Measurements from ENCODE around the gene LIMD2.

- TF ChIP-seq, protein P1, sequence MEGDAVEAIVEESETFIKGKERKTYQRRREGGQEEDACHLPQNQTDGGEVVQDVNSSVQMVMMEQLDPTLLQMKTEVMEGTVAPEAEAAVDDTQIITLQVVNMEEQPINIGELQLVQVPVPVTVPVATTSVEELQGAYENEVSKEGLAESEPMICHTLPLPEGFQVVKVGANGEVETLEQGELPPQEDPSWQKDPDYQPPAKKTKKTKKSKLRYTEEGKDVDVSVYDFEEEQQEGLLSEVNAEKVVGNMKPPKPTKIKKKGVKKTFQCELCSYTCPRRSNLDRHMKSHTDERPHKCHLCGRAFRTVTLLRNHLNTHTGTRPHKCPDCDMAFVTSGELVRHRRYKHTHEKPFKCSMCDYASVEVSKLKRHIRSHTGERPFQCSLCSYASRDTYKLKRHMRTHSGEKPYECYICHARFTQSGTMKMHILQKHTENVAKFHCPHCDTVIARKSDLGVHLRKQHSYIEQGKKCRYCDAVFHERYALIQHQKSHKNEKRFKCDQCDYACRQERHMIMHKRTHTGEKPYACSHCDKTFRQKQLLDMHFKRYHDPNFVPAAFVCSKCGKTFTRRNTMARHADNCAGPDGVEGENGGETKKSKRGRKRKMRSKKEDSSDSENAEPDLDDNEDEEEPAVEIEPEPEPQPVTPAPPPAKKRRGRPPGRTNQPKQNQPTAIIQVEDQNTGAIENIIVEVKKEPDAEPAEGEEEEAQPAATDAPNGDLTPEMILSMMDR (conservative IDR thresholded peaks at IDR 0.05; ENCODE audit: low read depth, low read length): no peak
- TF ChIP-seq EZH2 (IDR thresholded peaks at IDR 0.05; ENCODE audit: low read length, unreplicated experiment): no peak
Measured at GRCh38 chr17:63694229-63694949, 5.5 kb downstream of the LIMD2 start.

All from PC-3 (cell line).